ENCODE data around the gene TOP1. TPM values are rescaled to one million over a fixed set of nuclear protein-coding genes. Genes with fewer than 3 reads are reported as not detected.

TOP1 gene
- total RNA-seq, 1 donor from 2014 or later, result 84.6 TPM

- Mint-ChIP-seq H3K4me1 (ENCODE audit: unreplicated experiment) (peaks cover 6% of the 10 kb centered on the region), H3K27me3 (no peaks in the 10 kb centered on the region), H3K4me3 (no peak overlapping the region), H3K36me3 (peaks cover 13% of the 10 kb centered on the region), H3K27ac (no peak overlapping the region), H3K9me3 (no peaks in the 10 kb centered on the region)
- TF ChIP-seq, protein P1, sequence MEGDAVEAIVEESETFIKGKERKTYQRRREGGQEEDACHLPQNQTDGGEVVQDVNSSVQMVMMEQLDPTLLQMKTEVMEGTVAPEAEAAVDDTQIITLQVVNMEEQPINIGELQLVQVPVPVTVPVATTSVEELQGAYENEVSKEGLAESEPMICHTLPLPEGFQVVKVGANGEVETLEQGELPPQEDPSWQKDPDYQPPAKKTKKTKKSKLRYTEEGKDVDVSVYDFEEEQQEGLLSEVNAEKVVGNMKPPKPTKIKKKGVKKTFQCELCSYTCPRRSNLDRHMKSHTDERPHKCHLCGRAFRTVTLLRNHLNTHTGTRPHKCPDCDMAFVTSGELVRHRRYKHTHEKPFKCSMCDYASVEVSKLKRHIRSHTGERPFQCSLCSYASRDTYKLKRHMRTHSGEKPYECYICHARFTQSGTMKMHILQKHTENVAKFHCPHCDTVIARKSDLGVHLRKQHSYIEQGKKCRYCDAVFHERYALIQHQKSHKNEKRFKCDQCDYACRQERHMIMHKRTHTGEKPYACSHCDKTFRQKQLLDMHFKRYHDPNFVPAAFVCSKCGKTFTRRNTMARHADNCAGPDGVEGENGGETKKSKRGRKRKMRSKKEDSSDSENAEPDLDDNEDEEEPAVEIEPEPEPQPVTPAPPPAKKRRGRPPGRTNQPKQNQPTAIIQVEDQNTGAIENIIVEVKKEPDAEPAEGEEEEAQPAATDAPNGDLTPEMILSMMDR (conservative IDR thresholded peaks at IDR 0.05), result no peak
- DNase-seq (ENCODE audit: extremely low spot score, unreplicated experiment), result no peak
Observed at GRCh38 chr20:41169791-41170351, 141.2 kb downstream of the TOP1 start.

GRCh38 chr20:41170386-41171105, 141.9 kb downstream of the TOP1 start:
- Mint-ChIP-seq H3K9me3 (no peaks in the 10 kb centered on the region), H3K4me3 (no peak overlapping the region), H3K27ac (no peak overlapping the region), H3K36me3 (peaks cover 15% of the 10 kb centered on the region), H3K27me3 (no peaks in the 10 kb centered on the region), H3K4me1 (ENCODE audit: unreplicated experiment) (peaks cover 6% of the 10 kb centered on the region)
- no peak for DNase-seq (ENCODE audit: extremely low spot score, unreplicated experiment)
- TF ChIP-seq, protein P1 (conservative IDR thresholded peaks at IDR 0.05), result no peak

DNA sequence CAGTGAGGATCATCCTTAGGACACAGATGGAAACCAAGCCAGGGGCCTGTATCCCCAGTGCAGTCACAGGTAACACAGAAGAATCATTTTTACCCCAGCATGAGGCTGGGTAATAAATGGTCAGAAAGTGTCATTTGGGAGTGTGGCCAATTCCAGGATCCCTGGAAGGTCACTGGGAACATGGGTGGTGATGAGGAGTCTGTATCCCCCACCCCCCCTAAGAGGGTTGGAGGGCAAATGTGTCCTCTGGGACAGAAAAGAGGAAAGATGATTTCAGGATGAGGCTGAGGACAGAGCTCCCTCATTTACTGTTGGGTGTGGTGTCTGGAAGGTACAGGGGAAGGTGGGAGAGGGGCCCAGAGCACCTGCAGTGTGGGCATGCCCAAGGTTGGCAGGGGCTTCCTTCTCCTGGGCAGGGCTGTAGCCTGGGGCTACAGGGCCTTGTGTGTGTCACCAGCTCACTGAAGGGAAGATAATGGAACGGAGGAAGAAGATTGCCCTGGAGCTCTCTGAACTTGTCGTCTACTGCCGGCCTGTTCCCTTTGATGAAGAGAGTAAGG, 143.2 kb downstream of the TOP1 start:
- no peak for DNase-seq (ENCODE audit: extremely low spot score, unreplicated experiment)
- H3K36me3 Mint-ChIP-seq, result peaks cover 19% of the 10 kb centered on the region
- no peak overlapping the region for H3K4me3 Mint-ChIP-seq
- no peaks in the 10 kb centered on the region for H3K27me3 Mint-ChIP-seq
- peaks cover 6% of the 10 kb centered on the region for H3K4me1 Mint-ChIP-seq (ENCODE audit: unreplicated experiment)
- no peaks in the 10 kb centered on the region for H3K9me3 Mint-ChIP-seq
- peak overlapping the region; percentile 48 for H3K27ac Mint-ChIP-seq
- TF ChIP-seq, protein P1 (conservative IDR thresholded peaks at IDR 0.05), result no peak

GRCh38 chr20:41172296-41173140, 143.9 kb downstream of the TOP1 start:
- peaks cover 6% of the 10 kb centered on the region for H3K4me1 Mint-ChIP-seq (ENCODE audit: unreplicated experiment)
- H3K4me3 Mint-ChIP-seq, result no peak overlapping the region
- no peaks in the 10 kb centered on the region for H3K27me3 Mint-ChIP-seq
- DNase-seq (ENCODE audit: extremely low spot score, unreplicated experiment), result peak; percentile 66
- TF ChIP-seq, protein P1 (conservative IDR thresholded peaks at IDR 0.05), result no peak
- no peaks in the 10 kb centered on the region for H3K9me3 Mint-ChIP-seq
- H3K36me3 Mint-ChIP-seq, result peaks cover 19% of the 10 kb centered on the region
- no peak overlapping the region for H3K27ac Mint-ChIP-seq

- peaks cover 9% of the 10 kb centered on the region for H3K4me1 Mint-ChIP-seq (ENCODE audit: unreplicated experiment)
- H3K27me3 Mint-ChIP-seq, result no peaks in the 10 kb centered on the region
- H3K9me3 Mint-ChIP-seq, result no peaks in the 10 kb centered on the region
- H3K4me3 Mint-ChIP-seq, result no peak overlapping the region
- H3K36me3 Mint-ChIP-seq, result peaks cover 23% of the 10 kb centered on the region
- TF ChIP-seq, protein P1 (conservative IDR thresholded peaks at IDR 0.05), result peak; percentile 97
- peak; percentile 84 for DNase-seq (ENCODE audit: extremely low spot score, unreplicated experiment)
- H3K27ac Mint-ChIP-seq, result peak overlapping the region; percentile 53
Observed at GRCh38 chr20:41173161-41173721, 144.6 kb downstream of the TOP1 start.

Measured in type B pancreatic cell (in vitro differentiated cells).